B cell (primary cell): ENCODE measurements around the gene IPCEF1. TPM values are rescaled to one million over a fixed set of nuclear protein-coding genes. Genes with fewer than 3 reads are reported as not detected.

Experiments used
- ATAC-seq: fragments of 200-7000 bp; cut with Tn5 transposase; one replicate; pipeline ENCODE4 v1.10.0; 2021; ENCODE audit warnings: low read depth, mild to moderate bottlenecking, moderate number of reproducible peaks, moderate library complexity
- CTCF ChIA-PET: fragments of 350-600 bp; sonication (Branson Sonifier 250); formaldehyde crosslinking; loops from one replicate; lab custom pipeline; 2021; ENCODE audit warnings: antibody characterized with exemption, inconsistent platforms; lab: Charles Lee
- POLR2A ChIA-PET: fragments of 350-600 bp; sonication (Branson Sonifier 250); formaldehyde crosslinking; loops from one replicate; lab custom pipeline; 2021; ENCODE audit warnings: antibody characterized with exemption; lab: Charles Lee
- DNase-seq: peaks from one replicate; pipeline ENCODE4 v3.0.0; 2013
- H2AFZ ChIP-seq: 2 replicates; pipeline ENCODE4 v1.6.1; 2012; ENCODE audit warnings: mild to moderate bottlenecking, low read depth, low read length; ENCODE audit not compliant: insufficient read depth, poor library complexity, severe bottlenecking
- H3K27ac ChIP-seq, 2 donors: 1 replicate in 1 of 2; 2 replicates in 1 of 2; pipeline ENCODE4 v1.5.1; 2012 to 2013; ENCODE audit warnings: low read length in 2 of 2, mild to moderate bottlenecking in 2 of 2, moderate library complexity in 1 of 2
- H3K27me3 ChIP-seq, 4 experiments: fragments of 200-600 bp in 1 of 4; sonication (generic) in 1 of 4; replicated peaks in 1 of 4; 1 replicate in 2 of 4; 2 replicates in 2 of 4; pipeline versions ENCODE4 v1.6.1 to v1.7.0; 2013 to 2016; ENCODE audit warnings: low read length in 3 of 4, mild to moderate bottlenecking in 2 of 4, mixed read lengths in 1 of 4, moderate library complexity in 1 of 4; ENCODE audit not compliant: insufficient read depth in 4 of 4, control insufficient read depth in 3 of 4; ENCODE audit errors: control extremely low read depth in 1 of 4
- H3K36me3 ChIP-seq, 2 experiments: replicated peaks in 1 of 2; 1 replicate in 1 of 2; 2 replicates in 1 of 2; pipeline versions ENCODE4 v1.6.1 to v1.7.1; 2013; ENCODE audit warnings: low read length in 1 of 2; ENCODE audit not compliant: insufficient read depth in 2 of 2, control insufficient read depth in 1 of 2; ENCODE audit errors: control extremely low read depth in 1 of 2, extremely low read depth in 1 of 2
- H3K4me1 ChIP-seq, 2 donors: fragments of 200-600 bp in 1 of 2; sonication (generic) in 1 of 2; 1 replicate in 1 of 2; 2 replicates in 1 of 2; pipeline versions ENCODE4 v1.5.1 to v1.6.1; 2013 to 2017; ENCODE audit warnings: low read length in 2 of 2; ENCODE audit not compliant: control insufficient read depth in 2 of 2, insufficient read depth in 2 of 2
- H3K4me2 ChIP-seq: replicated peaks from 2 replicates; pipeline ENCODE3; 2012; ENCODE audit warnings: mild to moderate bottlenecking, low read depth, low read length; ENCODE audit not compliant: poor library complexity, severe bottlenecking
- H3K4me3 ChIP-seq, 5 experiments: fragments of 200-600 bp in 1 of 5; sonication (generic) in 1 of 5; 1 replicate in 3 of 5; 2 replicates in 2 of 5; pipeline versions ENCODE4 v1.5.1 to v1.7.0; 2011 to 2016; ENCODE audit warnings: low read length in 4 of 5, mild to moderate bottlenecking in 4 of 5, low read depth in 2 of 5, control low read depth in 1 of 5, moderate library complexity in 1 of 5; ENCODE audit not compliant: insufficient read depth in 1 of 5; ENCODE audit errors: control extremely low read depth in 1 of 5, extremely low read depth in 1 of 5
- H3K79me2 ChIP-seq: fragments of 200-600 bp; sonication (generic); one replicate; pipeline ENCODE4 v1.6.0; 2016; ENCODE audit warnings: low read length; ENCODE audit not compliant: control insufficient read depth, insufficient read depth
- H3K9ac ChIP-seq: fragments of 200-600 bp; sonication (generic); 2 replicates; pipeline ENCODE4 v1.6.1; 2017; ENCODE audit warnings: mild to moderate bottlenecking, low read length, moderate library complexity
- H3K9me3 ChIP-seq, 3 donors: one replicate each; pipeline versions ENCODE4 v1.6.1 to v1.7.1; 2013; ENCODE audit warnings: low read length in 2 of 3; ENCODE audit not compliant: control insufficient read depth in 2 of 3, insufficient read depth in 1 of 3; ENCODE audit errors: control extremely low read depth in 1 of 3
- H4K20me1 ChIP-seq: 2 replicates; pipeline ENCODE4 v1.6.0; 2012; ENCODE audit warnings: mild to moderate bottlenecking, low read length; ENCODE audit not compliant: insufficient read depth, control insufficient read depth, poor library complexity, severe bottlenecking
- H3K27ac Mint-ChIP-seq: one replicate; pipeline ENCODE4 v1.8.0; 2021; ENCODE audit warnings: mixed read lengths
- H3K27me3 Mint-ChIP-seq: one replicate; pipeline ENCODE4 v1.8.0; 2021; ENCODE audit warnings: mixed read lengths
- H3K4me1 Mint-ChIP-seq: one replicate; pipeline ENCODE4 v1.8.0; 2021; ENCODE audit warnings: mixed read lengths
- H3K4me3 Mint-ChIP-seq: one replicate; pipeline ENCODE4 v1.8.0; 2021; ENCODE audit warnings: mixed read lengths
- H3K9me3 Mint-ChIP-seq: one replicate; pipeline ENCODE4 v1.8.0; 2022; ENCODE audit warnings: mixed read lengths; ENCODE audit not compliant: insufficient read depth
- EZH2 ChIP-seq: IDR thresholded peaks from 2 replicates; pipeline ENCODE4 v1.6.1; 2012; ENCODE audit warnings: borderline replicate concordance, low read depth, mild to moderate bottlenecking, moderate library complexity, low read length; ENCODE audit not compliant: insufficient read depth, poor library complexity, severe bottlenecking
- WGBS: methylation state at CpG from one replicate; pipeline ENCODE4 v1.1.5; 2013; ENCODE audit warnings: missing lambda C conversion rate; ENCODE audit not compliant: insufficient coverage; 5-methylcytosine and 5-hydroxymethylcytosine counted together
- intact Hi-C: fragments of 100-400 bp; cut with micrococcal nuclease; formaldehyde crosslinking; loops from one replicate; pipeline ENCODE4 v1.10.0; 2022
- polyA plus RNA-seq: library from polyadenylated mRNA; depleted of rRNA; stranded (reverse); fragments of >200 nt; gene quantifications from 2 replicates; pipeline ENCODE4 v1.2.3, GENCODE V29; 2012
- total RNA-seq, 2 donors: library from RNA; stranded (reverse); fragments of 120-200 nt in 1 of 2; gene quantifications; 1 replicate in 1 of 2; 2 replicates in 1 of 2; pipeline versions ENCODE4 v1.2.3 to v1.2.4, GENCODE V29; 2013 to 2022
- TF ChIP-seq, protein P1 (sequence below): fragments of 200-600 bp; IDR thresholded peaks from one replicate; pipeline ENCODE4 v1.8.0; 2022; ENCODE audit warnings: antibody characterized with exemption, mild to moderate bottlenecking

IPCEF1 gene
- total and polyA plus RNA-seq, 2 donors (not counting 1 experiment from before 2014, with no cell fraction given) = 0.22 to 0.94 TPM

GRCh38 chr6:154379585-154379984 is 23.0 kb upstream of the IPCEF1 start:
- H3K79me2 ChIP-seq = no peaks in the 10 kb centered on the region
- Mint-ChIP-seq H3K4me3 (no peak overlapping the region), H3K9me3 (no peaks in the 10 kb centered on the region), H3K27me3 (peaks cover 3% of the 10 kb centered on the region), H3K27ac (no peak overlapping the region), H3K4me1 (no peaks in the 10 kb centered on the region)
- H3K9ac ChIP-seq = no peak overlapping the region
- ChIA-PET CTCF (interaction anchor here (0.5 kb wide), 1 partner anchor 99 kb away, joined by 4 read pairs; no protein-coding TSS in a partner anchor), POLR2A (no interaction called here)
- no peaks in the 10 kb centered on the region for H3K4me1 ChIP-seq
- DNase-seq (no peak), ATAC-seq (no peak)
- peaks cover 0 to 4% (median 0%) of the 10 kb centered on the region in 3 donors for H3K9me3 ChIP-seq
- H3K36me3 ChIP-seq = no peaks in the 10 kb centered on the region
- H3K27ac ChIP-seq = no peak overlapping the region
- TF ChIP-seq, protein P1, sequence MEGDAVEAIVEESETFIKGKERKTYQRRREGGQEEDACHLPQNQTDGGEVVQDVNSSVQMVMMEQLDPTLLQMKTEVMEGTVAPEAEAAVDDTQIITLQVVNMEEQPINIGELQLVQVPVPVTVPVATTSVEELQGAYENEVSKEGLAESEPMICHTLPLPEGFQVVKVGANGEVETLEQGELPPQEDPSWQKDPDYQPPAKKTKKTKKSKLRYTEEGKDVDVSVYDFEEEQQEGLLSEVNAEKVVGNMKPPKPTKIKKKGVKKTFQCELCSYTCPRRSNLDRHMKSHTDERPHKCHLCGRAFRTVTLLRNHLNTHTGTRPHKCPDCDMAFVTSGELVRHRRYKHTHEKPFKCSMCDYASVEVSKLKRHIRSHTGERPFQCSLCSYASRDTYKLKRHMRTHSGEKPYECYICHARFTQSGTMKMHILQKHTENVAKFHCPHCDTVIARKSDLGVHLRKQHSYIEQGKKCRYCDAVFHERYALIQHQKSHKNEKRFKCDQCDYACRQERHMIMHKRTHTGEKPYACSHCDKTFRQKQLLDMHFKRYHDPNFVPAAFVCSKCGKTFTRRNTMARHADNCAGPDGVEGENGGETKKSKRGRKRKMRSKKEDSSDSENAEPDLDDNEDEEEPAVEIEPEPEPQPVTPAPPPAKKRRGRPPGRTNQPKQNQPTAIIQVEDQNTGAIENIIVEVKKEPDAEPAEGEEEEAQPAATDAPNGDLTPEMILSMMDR = no peak
- TF ChIP-seq EZH2 = no peak
- H4K20me1 ChIP-seq = no peaks in the 10 kb centered on the region
- H3K4me3 ChIP-seq = no peak overlapping the region
- H3K27me3 ChIP-seq = no peaks in the 10 kb centered on the region
- intact Hi-C loops = no loop called here
- H2AFZ ChIP-seq = no peak overlapping the region
- no CpG with 5 or more reads among the region's 3 CpGs for WGBS
- no peak overlapping the region for H3K4me2 ChIP-seq

GRCh38 chr6:154378518-154378917 is 21.9 kb upstream of the IPCEF1 start:
- ATAC-seq (no peak), DNase-seq (no peak)
- Histone ChIP-seq H3K9me3 (peaks cover 0 to 4% (median 0%) of the 10 kb centered on the region in 3 donors), H3K36me3 (no peaks in the 10 kb centered on the region), H3K4me3 (no peak overlapping the region), H2AFZ (no peak overlapping the region), H3K27me3 (no peaks in the 10 kb centered on the region), H3K79me2 (no peaks in the 10 kb centered on the region), H3K27ac (no peak overlapping the region), H3K4me1 (no peaks in the 10 kb centered on the region), H4K20me1 (no peaks in the 10 kb centered on the region), H3K9ac (no peak overlapping the region), H3K4me2 (no peak overlapping the region)
- no peaks in the 10 kb centered on the region for H3K9me3 Mint-ChIP-seq
- no CpG with 5 or more reads among the region's 2 CpGs for WGBS
- H3K27me3 Mint-ChIP-seq = peaks cover 3% of the 10 kb centered on the region
- ChIA-PET POLR2A (no interaction called here), CTCF (no interaction called here)
- TF ChIP-seq, protein P1 = no peak
- no peak for TF ChIP-seq EZH2
- no peak overlapping the region for H3K27ac Mint-ChIP-seq
- H3K4me3 Mint-ChIP-seq = no peak overlapping the region
- intact Hi-C loops = no loop called here
- H3K4me1 Mint-ChIP-seq = no peaks in the 10 kb centered on the region
